K562 (cell line): Measurements from ENCODE around the gene HIVEP1. TPM values are rescaled to one million over a fixed set of nuclear protein-coding genes. Genes with fewer than 3 reads are reported as not detected.

Experiments
- ATAC-seq: fragments of 200-7000 bp; cut with Tn5 transposase; 3 replicates; pipeline ENCODE4 v1.9.1; 2020; ENCODE audit warnings: moderate library complexity
- BruUV-seq: library from RNA; stranded (reverse); fragments of 400-500 nt; replicated peaks from 2 replicates; lab custom pipeline; 2021; lab: Mats Ljungman, UMichigan
- CTCF ChIA-PET: fragments of 300-600 bp; formaldehyde crosslinking; extraction: SDS; loops from one replicate; lab custom pipeline; 2021; ENCODE audit warnings: low intra/inter-chr PET ratio; lab: Yijun Ruan, JAX
- POLR2A ChIA-PET: fragments of 300-600, 350-650 bp; sonication (Branson Sonifier 250); formaldehyde crosslinking; extraction: SDS; loops from one replicate; lab custom pipeline; 2021; ENCODE audit warnings: antibody characterized with exemption, inconsistent platforms; lab: Yijun Ruan, JAX
- DNase-seq, 4 experiments: peaks; one replicate each; pipeline versions ENCODE4 v3.0.0 to v3.0.0-alpha.2; 2011 to 2018; ENCODE audit warnings: low spot score in 3 of 4, mixed read lengths in 3 of 4; ENCODE audit errors: extremely low read depth in 1 of 4
- FAIRE-seq: peaks from 2 replicates; lab custom pipeline; 2011; peaks lifted over from hg19 to GRCh38; lab: Jason Lieb, UNC
- H2AFZ ChIP-seq: 2 replicates; pipeline ENCODE4 v1.6.0; 2011; ENCODE audit warnings: low read depth, low read length, control low read depth, inconsistent platforms
- H3K27ac ChIP-seq: fragments of 200-600 bp; 3 replicates; pipeline ENCODE4 v1.8.0; 2011; ENCODE audit warnings: low read depth, mild to moderate bottlenecking, control low read depth, inconsistent platforms, low read length, moderate library complexity, mixed read lengths; ENCODE audit errors: extremely low read depth
- H3K27me3 ChIP-seq, 2 experiments: fragments of 300-600 bp in 1 of 2; 2 replicates in 1 of 2; 3 replicates in 1 of 2; pipeline versions ENCODE4 v1.6.0 to v1.8.0; 2011; ENCODE audit warnings: inconsistent platforms in 2 of 2, low read length in 2 of 2, mild to moderate bottlenecking in 1 of 2, mixed read lengths in 1 of 2, moderate library complexity in 1 of 2; ENCODE audit not compliant: control insufficient read depth in 2 of 2, insufficient read depth in 2 of 2
- H3K36me3 ChIP-seq: fragments of 300-600 bp; 3 replicates; pipeline ENCODE4 v1.8.0; 2011; ENCODE audit warnings: mild to moderate bottlenecking, low read length, inconsistent platforms; ENCODE audit not compliant: control insufficient read depth, insufficient read depth
- H3K4me1 ChIP-seq, 2 experiments: fragments of 200-600 bp in 1 of 2; replicated peaks in 1 of 2; 2 replicates in 1 of 2; 3 replicates in 1 of 2; pipeline versions ENCODE4 v1.5.1 to v1.8.0; 2011; ENCODE audit warnings: inconsistent platforms in 2 of 2, low read length in 2 of 2, mild to moderate bottlenecking in 1 of 2, mixed read lengths in 1 of 2, moderate library complexity in 1 of 2; ENCODE audit not compliant: control insufficient read depth in 2 of 2, insufficient read depth in 2 of 2
- H3K4me2 ChIP-seq: 2 replicates; pipeline ENCODE4 v1.6.1; 2011; ENCODE audit warnings: low read length, control low read depth, inconsistent platforms, mixed read lengths; ENCODE audit not compliant: insufficient read depth
- H3K4me3 ChIP-seq: fragments of 200-600 bp; sonication (generic), shearing (Covaris generic); 2 replicates; pipeline ENCODE4 v1.5.1; 2016; ENCODE audit warnings: control low read depth, inconsistent platforms
- H3K79me2 ChIP-seq: fragments of 200-600 bp; 3 replicates; pipeline ENCODE4 v1.8.0; 2011; ENCODE audit warnings: low read length, inconsistent platforms; ENCODE audit not compliant: control insufficient read depth, insufficient read depth
- H3K9ac ChIP-seq, 2 experiments: 2 replicates each; pipeline versions ENCODE4 v1.6.0 to v1.6.1; 2011; ENCODE audit warnings: low read depth in 2 of 2, low read length in 2 of 2, control low read depth in 1 of 2, inconsistent platforms in 1 of 2, mild to moderate bottlenecking in 1 of 2, mixed read lengths in 1 of 2; ENCODE audit not compliant: insufficient read depth in 1 of 2
- H3K9me1 ChIP-seq: one replicate; pipeline ENCODE4 v1.6.0; 2011; ENCODE audit warnings: inconsistent platforms, mild to moderate bottlenecking, low read length, moderate library complexity; ENCODE audit not compliant: control insufficient read depth, insufficient read depth
- H3K9me3 ChIP-seq: replicated peaks from 2 replicates; pipeline ENCODE4 v1.5.1; 2011; ENCODE audit warnings: low read depth, low read length, inconsistent platforms; ENCODE audit not compliant: control insufficient read depth, insufficient read depth
- H4K20me1 ChIP-seq: replicated peaks from 2 replicates; pipeline ENCODE4 v1.6.1; 2011; ENCODE audit warnings: low read length, inconsistent platforms, mixed read lengths; ENCODE audit not compliant: control insufficient read depth, insufficient read depth
- CREB1 ChIP-seq, 2 experiments: sonication (generic) in 1 of 2; formaldehyde crosslinking in 1 of 2; IDR thresholded peaks; 2 replicates each; pipeline versions ENCODE4 v1.6.1 to v1.8.0; 2012 to 2022; ENCODE audit warnings: inconsistent platforms in 1 of 2, mild to moderate bottlenecking in 1 of 2, missing genetic modification reagents in 1 of 2, moderate library complexity in 1 of 2
- RAD21 ChIP-seq, 2 experiments: fragments of 250-450 bp in 1 of 2; fragments of 450-650 bp in 1 of 2; sonication (Bioruptor Pico) in 1 of 2; formaldehyde crosslinking in 1 of 2; IDR thresholded peaks in 1 of 2; conservative IDR thresholded peaks in 1 of 2; 2 replicates each; pipeline versions ENCODE4 v1.4.0 to v1.8.0; 2020 to 2022; ENCODE audit warnings: mild to moderate bottlenecking in 2 of 2, moderate library complexity in 1 of 2
- SRF ChIP-seq, 2 experiments: fragments of 250-450, 450-650 bp in 1 of 2; sonication (Bioruptor Pico) in 1 of 2; sonication (generic) in 1 of 2; formaldehyde crosslinking; IDR thresholded peaks; 2 replicates each; pipeline versions ENCODE4 v1.5.0 to v1.5.1; 2020 to 2022; ENCODE audit warnings: mild to moderate bottlenecking in 1 of 2, missing genetic modification reagents in 1 of 2
- WGBS: fragments of 100-300 bp; shearing (Covaris generic); methylation state at CpG from one replicate; pipeline ENCODE4 v1.1.6; 2016; ENCODE audit warnings: low coverage, mixed read lengths; ENCODE audit not compliant: insufficient coverage; ENCODE audit errors: missing lambda C conversion rate; 5-methylcytosine and 5-hydroxymethylcytosine counted together
- in situ Hi-C: fragments of 300-500 bp; cut with MboI; formaldehyde crosslinking; loops from 4 replicates; pipeline ENCODE4 v1.15.0; 2018; ENCODE audit warnings: inconsistent platforms, mixed read lengths
- intact Hi-C: fragments of 100-400 bp; cut with micrococcal nuclease; formaldehyde crosslinking; loops from 2 replicates; pipeline ENCODE4 v1.14.2; 2022
- polyA plus RNA-seq, 8 experiments: library from polyadenylated mRNA; depleted of rRNA in 4 of 8; stranded (reverse) in 5 of 8; unstranded in 3 of 8; fragments of >200 nt; fragmentation: Nextera tagmentation in 2 of 8; fragmentation: Illumina TruSeq in 1 of 8; extraction: Ambion mirVana in 2 of 8; extraction: Trizol in 1 of 8; gene quantifications; 2 replicates each; pipeline versions ENCODE4 v1.2.1 to v1.2.3, GENCODE V29; 2011 to 2014; ENCODE audit warnings: inconsistent platforms in 1 of 8, missing spikeins in 1 of 8
- total RNA-seq, 7 experiments: library from RNA; depleted of rRNA in 6 of 7; stranded (reverse); fragments of >200 nt in 6 of 7; fragmentation: Illumina TruSeq in 2 of 7; extraction: Trizol in 2 of 7; gene quantifications; 2 replicates each; pipeline versions ENCODE4 v1.2.1 to v1.2.3, GENCODE V29; 2011 to 2021; ENCODE audit warnings: low replicate concordance in 1 of 7
- TF ChIP-seq, protein P1 (sequence below): fragments of 450-650 bp; formaldehyde crosslinking; IDR thresholded peaks from 2 replicates; pipeline ENCODE4 v1.4.0; 2020; ENCODE audit warnings: mild to moderate bottlenecking

Gene HIVEP1
- total and polyA plus RNA-seq, 9 of the 15 experiments (the other 6 are each of a cell fraction or from before 2014, with no cell fraction given), result 6.0 to 33.3 (median 21.7) TPM

DNA sequence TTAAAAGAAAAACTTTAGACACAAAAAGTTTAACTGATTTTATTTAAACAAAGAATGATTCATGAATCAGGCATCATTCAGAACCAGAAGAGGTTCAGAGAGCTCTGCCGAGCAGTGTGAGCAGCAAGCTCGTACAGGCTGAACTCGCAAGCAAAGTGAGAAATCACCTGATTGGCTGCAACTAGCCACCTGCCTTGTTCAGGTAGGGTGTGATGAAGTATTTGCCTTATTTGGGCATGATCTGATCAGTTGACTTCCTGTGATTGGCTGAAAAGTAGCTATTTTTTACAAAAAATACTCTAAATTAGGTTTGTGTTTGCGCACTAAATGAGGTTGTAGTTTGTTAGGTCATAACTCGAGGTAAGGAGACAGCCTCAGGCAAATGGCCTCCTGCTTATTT, 80.7 kb downstream of the HIVEP1 start:
- intact Hi-C loops, result no loop called here
- no TSS peak for BruUV-seq
- peaks cover 32% of the 10 kb centered on the region for H3K79me2 ChIP-seq

GRCh38 chr6:12094689-12095088, 82.6 kb downstream of the HIVEP1 start:
- Histone ChIP-seq H3K4me3 (no peak overlapping the region), H3K36me3 (peaks cover 24% of the 10 kb centered on the region), H3K9ac (no peak overlapping the region), H3K79me2 (peaks cover 31% of the 10 kb centered on the region), H3K27ac (no peak overlapping the region), H4K20me1 (no peaks in the 10 kb centered on the region), H3K9me1 (no peaks in the 10 kb centered on the region), H2AFZ (no peak overlapping the region), H3K4me1 (no peaks in the 10 kb centered on the region), H3K9me3 (no peaks in the 10 kb centered on the region; the same call in 1 of the 2 replicates), H3K27me3 (no peaks in the 10 kb centered on the region), H3K4me2 (no peak overlapping the region)
- in situ Hi-C loops (no loop called here), intact Hi-C loops (no loop called here)
- 43% methylated on average over 1 of the region's 1 CpG for WGBS
- DNase-seq, result no peak
- FAIRE-seq, result no peak
- ChIA-PET CTCF (no interaction called here), POLR2A (interaction anchor here (0.9 kb wide), 2 partner anchors 20 to 29 kb away, joined by 3 read pairs; no protein-coding TSS in a partner anchor)
- TF ChIP-seq CREB1 (IDR thresholded peaks at IDR 0.05) (no peak), CREB1 (CRISPR knock-in tag; IDR thresholded peaks at IDR 0.05) (no peak), RAD21 (CRISPR knock-in tag; conservative IDR thresholded peaks at IDR 0.05 in 1 of 2, IDR thresholded peaks at IDR 0.05 in 1 of 2) (no peak)
- BruUV-seq, result no TSS peak
- no peak for ATAC-seq

More for the DNA sequence above, 80.7 kb downstream of the HIVEP1 start:
- peak in 1 of 2 experiments; percentile 95; a peak in 2 of 4 replicates for TF ChIP-seq SRF (CRISPR knock-in tag; IDR thresholded peaks at IDR 0.05)
- TF ChIP-seq, protein P1, sequence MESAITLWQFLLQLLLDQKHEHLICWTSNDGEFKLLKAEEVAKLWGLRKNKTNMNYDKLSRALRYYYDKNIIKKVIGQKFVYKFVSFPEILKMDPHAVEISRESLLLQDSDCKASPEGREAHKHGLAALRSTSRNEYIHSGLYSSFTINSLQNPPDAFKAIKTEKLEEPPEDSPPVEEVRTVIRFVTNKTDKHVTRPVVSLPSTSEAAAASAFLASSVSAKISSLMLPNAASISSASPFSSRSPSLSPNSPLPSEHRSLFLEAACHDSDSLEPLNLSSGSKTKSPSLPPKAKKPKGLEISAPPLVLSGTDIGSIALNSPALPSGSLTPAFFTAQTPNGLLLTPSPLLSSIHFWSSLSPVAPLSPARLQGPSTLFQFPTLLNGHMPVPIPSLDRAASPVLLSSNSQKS (CRISPR knock-in tag), result no peak
- Histone ChIP-seq H3K4me1 (no peaks in the 10 kb centered on the region), H3K9me1 (no peaks in the 10 kb centered on the region), H3K27me3 (no peaks in the 10 kb centered on the region), H4K20me1 (no peaks in the 10 kb centered on the region), H3K4me2 (no peak overlapping the region), H3K27ac (no peak overlapping the region), H3K9me3 (no peaks in the 10 kb centered on the region), H2AFZ (no peak overlapping the region), H3K36me3 (peaks cover 27% of the 10 kb centered on the region), H3K4me3 (no peak overlapping the region), H3K9ac (no peak overlapping the region)
- ChIA-PET CTCF (no interaction called here), POLR2A (interaction anchor here (0.6 kb wide), 1 partner anchor 215 kb away, joined by 3 read pairs; no protein-coding TSS in a partner anchor)
- ATAC-seq (no peak; the same call in 2 of the 3 replicates), FAIRE-seq (no peak), DNase-seq (no peak)
- in situ Hi-C loops, result no loop called here
- 96% methylated on average over 5 of the region's 5 CpGs for WGBS
